GM18867 (cell line): ENCODE data around the gene SLC7A6OS.

Experiments used
- ATAC-seq: cut with Tn5 transposase; IDR thresholded peaks from one replicate; pipeline ENCODE4 v1.9.1; 2021; ENCODE audit warnings: mild to moderate bottlenecking, moderate library complexity; ENCODE audit not compliant: unreplicated experiment

Gene SLC7A6OS

DNA sequence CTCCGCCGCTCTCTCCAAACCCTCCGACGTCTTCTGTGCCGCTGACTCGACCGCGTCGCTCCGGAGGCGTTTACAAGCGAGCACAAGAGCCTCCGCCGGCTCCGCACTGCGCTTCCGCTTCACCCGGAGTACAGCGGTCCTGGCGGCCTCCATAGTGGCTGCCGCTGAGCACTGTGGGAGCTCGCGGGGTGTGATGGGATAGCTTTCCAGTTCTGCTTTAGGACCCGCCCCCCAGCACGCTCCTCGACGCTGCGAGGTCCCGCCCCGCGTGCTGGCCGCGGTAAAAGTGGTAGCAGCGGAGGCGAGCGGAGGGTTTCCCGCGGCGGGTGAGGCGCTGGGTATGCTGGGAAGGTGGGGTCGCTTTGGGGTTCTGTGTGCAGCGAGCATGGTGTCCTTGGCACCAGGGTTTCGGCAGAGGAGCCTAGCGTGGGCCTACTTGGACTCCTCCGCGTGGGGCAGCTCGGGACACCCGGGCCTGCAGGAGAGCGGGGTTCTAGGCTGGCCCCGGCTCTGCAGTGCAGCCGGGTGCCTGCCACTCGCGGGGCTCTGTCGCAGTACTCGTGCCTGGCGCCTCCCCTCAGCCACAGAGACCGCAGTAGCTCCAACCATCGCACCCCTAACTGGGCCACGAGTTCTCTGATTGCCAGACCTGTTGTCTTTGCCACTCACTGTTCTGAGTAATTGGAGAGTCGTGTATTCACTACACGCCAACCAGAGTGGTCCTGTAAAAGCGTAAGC lies at the start of gene SLC7A6OS, which contains the start of gene PRMT7:
Gene SLC7A6OS, minus strand, starts transcription at position 173 of the 738 bp plus-strand sequence. Its CDS starts 20 bp downstream, at position 153.
Gene PRMT7, plus strand, starts transcription at position 246 of the 738 bp plus-strand sequence. CDS start 4,961 bp downstream, outside the sequence.
- peak; percentile 95 for ATAC-seq

GRCh38 chr16:68359398-68360191 lies 48.8 kb upstream of the SLC7A6OS start:
- ATAC-seq = no peak

- no peak for ATAC-seq
Measured at GRCh38 chr16:68358951-68359350, 48.2 kb upstream of the SLC7A6OS start.

DNA sequence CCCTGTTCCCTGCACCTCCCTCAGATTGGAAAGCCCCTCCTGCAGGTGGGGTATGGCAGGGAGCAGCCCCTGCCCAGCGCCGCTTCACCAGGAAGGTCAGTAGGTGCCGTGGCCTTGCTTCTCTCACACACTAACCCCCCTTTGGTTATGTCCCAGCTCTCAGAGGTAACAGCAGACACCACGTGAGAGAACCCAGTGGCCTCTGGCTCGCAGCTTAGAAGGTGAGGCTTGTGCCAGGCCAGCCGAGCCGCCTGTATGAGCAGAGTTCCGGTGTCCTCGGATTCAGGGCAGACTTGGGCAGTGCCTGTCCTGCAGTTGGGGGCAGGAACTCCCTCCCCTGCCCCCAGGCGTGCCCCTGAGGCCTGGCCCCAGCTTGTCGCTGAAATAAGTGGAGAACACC lies 47.2 kb upstream of the SLC7A6OS start:
- ATAC-seq = no peak

GRCh38 chr16:68357521-68357922 lies 46.8 kb upstream of the SLC7A6OS start:
- no peak for ATAC-seq

DNA sequence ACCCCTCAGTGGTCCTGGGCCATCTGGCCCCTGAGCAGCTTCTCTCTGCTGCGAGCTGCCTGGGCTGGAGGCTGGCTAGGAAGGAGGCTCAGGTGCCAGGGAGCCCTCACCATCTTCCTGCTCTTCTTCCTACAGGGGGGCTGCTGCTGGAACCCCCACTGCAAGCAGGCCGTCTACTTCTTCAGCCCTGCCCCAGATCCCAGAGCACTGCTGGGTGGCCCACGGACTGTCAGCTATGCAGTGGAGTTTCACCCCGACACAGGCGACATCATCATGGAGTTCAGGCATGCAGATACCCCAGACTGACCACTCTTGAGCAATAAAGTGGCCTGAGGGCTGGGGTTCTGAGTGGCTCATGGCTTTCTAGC lies 46.2 kb upstream of the SLC7A6OS start:
- no peak for ATAC-seq

DNA sequence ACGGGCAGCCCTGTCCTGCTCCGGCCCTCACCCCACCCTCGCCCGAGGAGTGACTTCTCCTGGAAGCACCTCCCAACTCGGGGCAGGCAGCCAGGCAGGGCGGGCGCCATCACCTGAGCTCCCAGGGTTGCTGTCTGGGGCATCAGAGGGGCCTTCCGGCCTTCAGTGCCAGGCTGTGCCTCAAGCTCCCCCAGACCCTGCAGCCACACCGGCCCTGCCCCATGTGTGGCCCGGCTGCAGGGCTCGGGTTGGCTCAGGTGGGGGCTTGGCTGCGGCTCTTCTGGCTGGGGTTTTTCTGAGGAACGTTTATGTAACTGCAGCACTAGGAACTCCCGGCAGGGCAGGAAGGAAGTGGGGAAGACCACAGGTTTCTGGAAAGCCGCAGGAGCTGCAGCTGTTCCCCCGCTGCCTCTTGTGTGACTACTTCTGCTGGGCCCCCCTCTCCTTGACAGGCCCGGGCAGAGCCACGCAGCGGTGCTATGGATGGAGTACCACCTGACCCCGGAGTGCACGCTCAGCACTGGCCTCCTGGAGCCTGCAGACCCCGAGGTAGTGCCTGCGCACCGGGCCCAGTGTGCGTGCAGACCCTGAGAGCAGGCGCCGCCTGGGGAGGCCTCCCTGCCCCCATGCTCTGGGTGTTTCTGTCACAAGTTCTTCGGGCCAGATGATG lies 45.6 kb upstream of the SLC7A6OS start:
- peak; percentile 55 for ATAC-seq

DNA sequence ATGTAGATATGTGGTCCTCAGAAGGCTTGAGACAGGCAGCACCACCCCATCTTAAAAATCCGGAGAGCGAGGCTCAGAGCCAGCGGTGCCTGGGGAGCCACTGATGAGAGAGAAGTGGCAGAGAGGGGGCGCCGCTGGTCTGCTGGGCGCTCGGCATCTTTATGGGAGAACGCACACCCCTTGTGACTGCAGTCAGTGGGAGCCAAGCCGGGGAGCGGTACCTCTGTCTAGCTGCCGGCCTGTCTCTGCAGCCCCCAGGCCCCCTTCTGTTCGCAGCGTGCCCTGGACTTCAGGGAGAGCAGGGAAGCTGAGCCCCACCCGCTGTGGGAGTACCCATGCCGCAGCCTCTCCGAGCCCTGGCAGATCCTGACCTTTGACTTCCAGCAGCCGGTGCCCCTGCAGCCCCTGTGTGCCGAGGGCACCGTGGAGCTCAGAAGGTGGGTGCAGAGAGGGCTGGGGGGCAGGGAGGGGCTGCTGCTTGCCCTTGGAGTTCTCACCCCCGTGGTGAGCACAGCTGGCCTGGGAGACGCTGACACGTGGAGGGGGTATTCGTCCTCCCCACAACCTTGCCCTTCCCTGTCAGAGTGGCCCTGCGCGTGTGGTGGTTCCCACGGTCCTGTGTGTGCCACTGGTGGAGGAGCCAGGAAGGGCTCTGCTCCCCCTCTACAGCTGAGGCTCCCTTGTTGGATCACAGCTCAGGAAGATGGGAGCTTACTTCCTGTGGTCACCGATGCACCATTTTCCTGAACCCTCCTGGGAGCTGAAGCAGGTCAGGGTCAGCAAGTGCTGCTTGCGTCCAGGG lies 44.9 kb upstream of the SLC7A6OS start:
- no peak for ATAC-seq

GRCh38 chr16:68354816-68355215 lies 44.1 kb upstream of the SLC7A6OS start:
- no peak for ATAC-seq

DNA sequence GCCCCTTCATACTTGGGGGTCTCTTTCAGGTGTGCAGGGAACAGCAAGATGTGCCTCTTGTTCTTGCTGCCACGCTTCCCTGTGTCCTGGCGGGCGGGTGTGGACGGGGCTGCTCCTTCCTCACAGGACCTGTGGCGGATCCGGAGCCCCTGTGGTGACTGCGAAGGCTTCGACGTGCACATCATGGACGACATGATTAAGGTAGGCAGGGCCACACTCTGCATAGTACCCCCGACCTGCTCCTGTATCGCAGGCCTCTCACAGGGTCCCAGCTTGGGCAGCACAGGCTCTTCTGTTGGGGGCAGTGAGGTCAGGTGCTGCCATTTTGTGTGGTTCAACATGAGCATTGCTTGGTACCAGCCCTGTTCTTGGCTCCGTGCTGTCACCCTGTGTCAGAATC lies 42.6 kb upstream of the SLC7A6OS start:
- ATAC-seq = no peak

- no peak for ATAC-seq
Measured at GRCh38 chr16:68351991-68352431, 41.3 kb upstream of the SLC7A6OS start.

DNA sequence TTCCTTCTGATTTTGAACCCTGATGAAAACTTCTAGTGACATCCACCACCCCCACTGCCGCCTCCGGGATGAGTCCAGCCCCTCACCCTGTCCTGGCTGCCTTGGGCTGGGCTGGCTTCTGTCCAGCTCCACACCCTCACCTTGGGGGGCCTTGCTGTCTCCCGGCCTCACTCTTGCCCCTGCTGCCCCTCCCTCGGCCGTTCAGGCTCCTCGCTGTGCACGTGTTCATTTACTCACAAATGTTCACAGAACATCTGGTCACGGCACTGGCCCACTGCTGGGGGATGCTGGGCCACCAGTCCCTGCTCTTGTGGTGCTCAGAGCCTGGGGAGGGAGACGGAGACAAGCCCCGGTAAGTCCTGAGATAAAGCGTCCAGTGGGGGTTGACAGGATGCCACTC lies 40.7 kb upstream of the SLC7A6OS start:
- ATAC-seq = no peak

DNA sequence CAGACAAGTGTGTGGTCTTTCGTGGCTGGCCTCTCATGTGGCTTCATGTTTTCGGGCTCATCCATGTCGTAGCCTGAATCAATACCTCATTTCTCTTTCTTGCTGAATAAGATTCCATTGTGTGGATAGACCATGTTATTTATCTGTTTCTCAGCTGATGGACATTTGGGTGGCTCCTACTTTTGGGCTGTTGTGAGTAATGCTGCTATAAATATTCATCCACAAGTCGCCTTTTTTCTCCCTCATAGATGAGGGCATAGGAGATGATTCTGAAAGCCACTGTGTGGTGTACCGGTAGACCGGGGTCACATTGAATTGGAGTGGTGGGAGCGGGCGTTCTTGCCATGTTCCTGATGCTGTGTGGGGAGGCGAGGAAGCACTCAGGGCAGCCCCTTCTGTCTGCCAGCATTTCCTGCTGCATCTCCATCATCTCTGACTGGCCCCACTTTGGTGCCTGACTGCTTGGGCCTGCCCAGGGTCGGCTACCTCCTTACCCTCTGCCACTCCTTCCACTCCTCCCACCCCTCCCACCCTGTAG lies 40.1 kb upstream of the SLC7A6OS start:
- ATAC-seq = no peak

DNA sequence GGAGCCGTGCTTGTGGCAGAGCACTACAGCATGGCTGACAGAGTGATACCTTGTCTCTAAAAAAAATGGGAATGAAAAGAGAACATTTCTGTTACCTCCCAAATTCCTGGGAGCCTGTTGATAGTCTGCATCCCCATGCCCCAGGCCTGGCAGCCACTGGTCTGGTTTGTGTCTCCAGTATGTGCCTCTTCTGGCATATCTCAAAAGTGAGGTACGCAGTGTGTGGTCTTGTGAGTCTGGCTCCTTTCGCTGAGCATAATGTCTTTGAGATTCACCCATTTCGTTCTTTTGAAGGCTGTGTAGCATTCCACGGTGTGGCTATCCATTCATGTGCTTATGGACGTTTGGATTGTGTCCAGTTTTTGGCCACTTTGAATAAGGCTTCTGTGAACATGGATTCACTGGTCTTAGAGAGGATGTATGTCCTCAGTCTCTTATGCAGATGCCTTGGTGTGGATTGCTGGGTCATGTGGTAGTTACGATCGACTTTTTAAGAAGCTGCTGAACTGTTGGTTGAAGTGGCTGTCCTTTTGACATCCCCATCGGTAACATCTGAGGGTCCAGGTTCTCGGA lies 39.2 kb upstream of the SLC7A6OS start:
- no peak for ATAC-seq

DNA sequence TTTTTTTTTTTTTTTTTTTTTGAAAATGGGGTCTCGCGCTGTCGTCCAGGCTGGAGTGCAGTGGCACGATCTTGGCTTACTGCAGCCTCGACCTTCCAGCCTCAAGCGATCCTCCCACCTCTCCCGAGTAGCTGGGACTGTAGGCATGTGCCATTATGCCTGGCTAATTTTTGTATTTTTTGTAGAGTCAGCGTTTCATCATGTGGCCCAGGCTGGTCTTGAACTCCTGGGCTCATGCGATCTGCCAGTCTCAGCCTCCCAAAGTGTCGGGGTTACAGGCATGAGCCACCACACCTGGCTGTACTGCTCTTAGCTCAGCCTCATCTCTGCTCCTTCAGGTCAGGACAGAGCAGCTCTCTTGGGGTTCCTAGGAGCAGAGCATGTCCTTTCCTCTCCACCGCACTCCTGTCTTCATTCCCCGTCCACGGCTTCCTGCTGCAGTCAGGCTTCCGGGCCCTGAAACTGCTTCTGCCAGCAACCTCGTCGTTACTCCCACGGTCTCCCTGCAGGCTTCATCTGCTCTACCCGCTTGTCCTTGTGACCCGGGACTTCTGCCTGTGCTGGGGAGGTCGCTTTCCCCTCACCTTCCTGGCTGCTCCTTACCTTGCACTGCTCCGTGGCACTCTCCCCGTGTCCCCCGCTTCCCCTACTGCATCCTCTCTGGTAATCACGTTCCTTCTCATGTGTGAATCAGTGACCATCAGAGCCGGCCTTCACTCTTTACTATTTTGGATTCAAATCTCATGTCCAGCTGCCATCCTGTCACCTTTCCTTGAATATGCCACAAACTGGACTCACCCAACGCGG lies 38.1 kb upstream of the SLC7A6OS start:
- no peak for ATAC-seq

DNA sequence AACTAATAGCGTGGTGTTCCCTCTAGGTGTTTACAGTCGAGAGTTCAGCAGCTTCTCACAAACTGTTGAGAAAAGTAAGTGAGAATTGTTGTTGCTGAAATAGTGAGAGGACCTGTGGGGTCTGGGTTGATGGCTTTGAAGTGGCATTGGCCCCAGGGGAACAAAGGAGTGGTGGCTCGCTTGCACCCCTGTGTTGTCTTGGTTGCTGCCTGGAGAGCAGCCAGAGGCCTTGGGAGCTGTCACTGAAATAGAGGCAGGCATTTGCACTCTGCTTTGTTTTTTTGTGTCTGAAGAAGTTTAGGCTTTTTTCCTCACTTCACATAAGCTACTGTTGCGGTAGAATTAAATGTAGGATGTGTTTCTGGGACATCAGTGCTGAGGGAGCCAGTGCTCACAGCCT lies 36.9 kb upstream of the SLC7A6OS start:
- ATAC-seq = no peak

DNA sequence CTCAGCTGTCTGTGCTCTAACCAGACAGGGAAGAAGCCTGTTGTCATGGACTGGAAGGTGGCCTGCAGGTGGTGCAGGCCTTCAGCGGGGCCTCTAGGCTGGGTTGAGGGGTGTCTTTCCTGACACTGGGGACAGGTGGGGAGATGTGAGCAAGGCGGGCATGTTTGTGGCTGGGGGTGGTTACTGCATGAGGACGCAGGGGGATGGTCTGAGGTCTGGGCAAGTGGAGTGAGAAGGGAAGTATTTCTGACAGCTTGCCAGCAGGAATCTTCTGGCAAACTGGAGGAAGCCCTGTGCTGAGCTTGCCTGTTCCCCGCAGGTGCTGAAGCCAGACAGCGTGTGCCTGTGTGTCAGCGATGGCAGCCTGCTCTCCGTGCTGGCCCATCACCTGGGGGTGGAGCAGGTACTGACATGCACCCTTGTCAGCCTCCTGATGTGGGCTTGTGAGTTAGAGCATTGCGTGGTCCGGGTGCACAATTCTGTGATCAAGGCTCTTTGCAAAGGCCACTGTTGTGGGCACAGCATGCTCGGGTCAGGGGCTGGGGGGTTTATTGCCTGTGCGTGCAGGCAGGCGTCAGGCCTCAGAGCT lies 36.2 kb upstream of the SLC7A6OS start:
- ATAC-seq = no peak

- no peak for ATAC-seq
Measured at GRCh38 chr16:68345958-68346635, 35.4 kb upstream of the SLC7A6OS start.
